H9 (cell line): Measurements from ENCODE around the gene GSX1. TPM values are rescaled to one million over a fixed set of nuclear protein-coding genes. Genes with fewer than 3 reads are reported as not detected.

Experiments
- DNase-seq: peaks from one replicate; pipeline ENCODE4 v3.0.0-alpha.2; 2017
- H2AFZ ChIP-seq: one replicate; pipeline ENCODE4 v1.6.1; 2013; ENCODE audit warnings: mild to moderate bottlenecking, low read length, control low read depth, moderate library complexity
- H2AK5ac ChIP-seq: 2 replicates; pipeline ENCODE4 v1.6.1; 2013; ENCODE audit warnings: low read length, control low read depth, mixed read lengths; ENCODE audit not compliant: insufficient read length
- H2BK120ac ChIP-seq: one replicate; pipeline ENCODE4 v1.6.1; 2013; ENCODE audit warnings: low read depth, mild to moderate bottlenecking, low read length, control low read depth, inconsistent platforms; ENCODE audit not compliant: poor library complexity, severe bottlenecking
- H2BK12ac ChIP-seq: 2 replicates; pipeline ENCODE4 v1.6.1; 2013; ENCODE audit warnings: low read length, control low read depth, mixed read lengths, low read depth; ENCODE audit not compliant: insufficient read length
- H2BK15ac ChIP-seq: 2 replicates; pipeline ENCODE4 v1.6.1; 2013; ENCODE audit warnings: low read depth, low read length, control low read depth
- H2BK20ac ChIP-seq: one replicate; pipeline ENCODE4 v1.6.1; 2013; ENCODE audit warnings: low read depth, mild to moderate bottlenecking, low read length, control low read depth, inconsistent platforms; ENCODE audit not compliant: poor library complexity, severe bottlenecking
- H2BK5ac ChIP-seq: 2 replicates; pipeline ENCODE4 v1.6.1; 2013; ENCODE audit warnings: low read length, control low read depth, mixed read lengths; ENCODE audit not compliant: insufficient read length
- H3K14ac ChIP-seq: 2 replicates; pipeline ENCODE4 v1.6.1; 2013; ENCODE audit warnings: low read length, control low read depth; ENCODE audit not compliant: insufficient read depth
- H3K18ac ChIP-seq: 2 replicates; pipeline ENCODE4 v1.6.1; 2013; ENCODE audit warnings: low read depth, mild to moderate bottlenecking, mixed read lengths, low read length, control low read depth; ENCODE audit not compliant: insufficient read length
- H3K23ac ChIP-seq: 2 replicates; pipeline ENCODE4 v1.6.1; 2013; ENCODE audit warnings: low read length, control low read depth, mixed read lengths, low read depth; ENCODE audit not compliant: insufficient read length
- H3K23me2 ChIP-seq: 2 replicates; pipeline ENCODE4 v1.6.1; 2013; ENCODE audit warnings: low read depth, mild to moderate bottlenecking, mixed read lengths, low read length, control low read depth; ENCODE audit not compliant: insufficient read length, poor library complexity, severe bottlenecking
- H3K27ac ChIP-seq: 2 replicates; pipeline ENCODE4 v1.5.1; 2013; ENCODE audit warnings: low read length, control low read depth, mixed read lengths, low read depth; ENCODE audit not compliant: insufficient read length
- H3K27me3 ChIP-seq: 2 replicates; pipeline ENCODE4 v1.6.1; 2013; ENCODE audit warnings: low read length, control low read depth, inconsistent platforms; ENCODE audit not compliant: insufficient read depth
- H3K4ac ChIP-seq: 2 replicates; pipeline ENCODE4 v1.6.1; 2013; ENCODE audit warnings: low read depth, mild to moderate bottlenecking, control low read depth, inconsistent platforms, low read length, moderate library complexity
- H3K4me1 ChIP-seq: 2 replicates; pipeline ENCODE4 v1.6.1; 2013; ENCODE audit warnings: low read length, control low read depth, inconsistent platforms; ENCODE audit not compliant: insufficient read depth
- H3K4me2 ChIP-seq: 2 replicates; pipeline ENCODE4 v1.6.1; 2013; ENCODE audit warnings: low read length, control low read depth, mixed read lengths; ENCODE audit not compliant: insufficient read length, insufficient read depth
- H3K56ac ChIP-seq: 2 replicates; pipeline ENCODE4 v1.6.1; 2013; ENCODE audit warnings: low read depth, mild to moderate bottlenecking, mixed read lengths, low read length, control low read depth; ENCODE audit not compliant: insufficient read length
- H3K79me1 ChIP-seq: 2 replicates; pipeline ENCODE4 v1.6.1; 2013; ENCODE audit warnings: low read depth, mild to moderate bottlenecking, moderate library complexity, low read length, control low read depth, inconsistent platforms; ENCODE audit not compliant: insufficient read depth, poor library complexity, severe bottlenecking
- H3K79me2 ChIP-seq: 2 replicates; pipeline ENCODE4 v1.6.1; 2013; ENCODE audit warnings: low read length, control low read depth, inconsistent platforms; ENCODE audit not compliant: insufficient read depth
- H3K9ac ChIP-seq: 2 replicates; pipeline ENCODE4 v1.6.1; 2013; ENCODE audit warnings: low read length, control low read depth, mixed read lengths; ENCODE audit not compliant: insufficient read length; ENCODE audit errors: extremely low read depth
- H3K9me3 ChIP-seq: one replicate; pipeline ENCODE4 v1.6.1; 2013; ENCODE audit warnings: low read depth, low read length, inconsistent platforms; ENCODE audit not compliant: control insufficient read depth
- H3T11ph ChIP-seq: one replicate; pipeline ENCODE4 v1.6.1; 2013; ENCODE audit warnings: mild to moderate bottlenecking, low read length, control low read depth, inconsistent platforms
- H4K20me1 ChIP-seq: one replicate; pipeline ENCODE4 v1.6.1; 2013; ENCODE audit not compliant: control insufficient read depth, insufficient read length, insufficient read depth
- H4K5ac ChIP-seq: 2 replicates; pipeline ENCODE4 v1.6.1; 2013; ENCODE audit warnings: low read depth, mild to moderate bottlenecking, mixed read lengths, low read length, control low read depth; ENCODE audit not compliant: insufficient read length
- H4K8ac ChIP-seq: replicated peaks from 2 replicates; pipeline ENCODE4 v1.6.1; 2013; ENCODE audit warnings: low read length, control low read depth, mixed read lengths, low read depth; ENCODE audit not compliant: insufficient read length
- H4K91ac ChIP-seq: 2 replicates; pipeline ENCODE4 v1.6.1; 2013; ENCODE audit warnings: low read depth, mild to moderate bottlenecking, moderate library complexity, mixed read lengths, low read length, control low read depth; ENCODE audit not compliant: insufficient read length
- H3K27ac Mint-ChIP-seq, 3 experiments: 2 replicates in 2 of 3; 3 replicates in 1 of 3; pipeline ENCODE4 v1.8.0; 2020 to 2021; ENCODE audit warnings: mixed read lengths in 3 of 3, mild to moderate bottlenecking in 1 of 3, moderate library complexity in 1 of 3
- H3K27me3 Mint-ChIP-seq: 2 replicates; pipeline ENCODE4 v1.8.0; 2021; ENCODE audit warnings: low read depth, mild to moderate bottlenecking, moderate library complexity, mixed read lengths
- H3K36me3 Mint-ChIP-seq, 3 experiments: 2 replicates in 2 of 3; 3 replicates in 1 of 3; pipeline ENCODE4 v1.8.0; 2020 to 2021; ENCODE audit warnings: low read depth in 3 of 3, mixed read lengths in 3 of 3; ENCODE audit not compliant: insufficient read depth in 1 of 3
- H3K4me1 Mint-ChIP-seq, 2 experiments: 2 replicates each; pipeline ENCODE4 v1.8.0; 2020; ENCODE audit warnings: mixed read lengths in 2 of 2
- H3K4me3 Mint-ChIP-seq, 2 experiments: 2 replicates in 1 of 2; 3 replicates in 1 of 2; pipeline ENCODE4 v1.8.0; 2020 to 2021; ENCODE audit warnings: mild to moderate bottlenecking in 2 of 2, mixed read lengths in 2 of 2, moderate library complexity in 1 of 2
- H3K9me3 Mint-ChIP-seq, 2 experiments: 2 replicates in 1 of 2; 3 replicates in 1 of 2; pipeline ENCODE4 v1.8.0; 2020; ENCODE audit warnings: mild to moderate bottlenecking in 2 of 2, mixed read lengths in 2 of 2, moderate library complexity in 1 of 2
- WGBS: extraction: QIAGEN DNeasy Blood & Tissue Kit; methylation state at CpG from one replicate; pipeline ENCODE4 v1.1.7; 2013; ENCODE audit warnings: missing lambda C conversion rate, low lambda C conversion rate, mixed read lengths; ENCODE audit not compliant: insufficient read length; ENCODE audit errors: extremely low coverage; 5-methylcytosine and 5-hydroxymethylcytosine counted together
- total RNA-seq: library from RNA; stranded (reverse); gene quantifications from 2 replicates; pipeline ENCODE4 v1.2.1, GENCODE V29; 2021
- TF ChIP-seq, protein P1 (sequence below): fragments of 200-600 bp; sonication (generic); conservative IDR thresholded peaks from 3 replicates; pipeline ENCODE4 v1.8.0; 2021; ENCODE audit warnings: antibody characterized with exemption, mild to moderate bottlenecking

GSX1 gene
- total RNA-seq, 1 experiment from 2014 or later, result not detected

DNA sequence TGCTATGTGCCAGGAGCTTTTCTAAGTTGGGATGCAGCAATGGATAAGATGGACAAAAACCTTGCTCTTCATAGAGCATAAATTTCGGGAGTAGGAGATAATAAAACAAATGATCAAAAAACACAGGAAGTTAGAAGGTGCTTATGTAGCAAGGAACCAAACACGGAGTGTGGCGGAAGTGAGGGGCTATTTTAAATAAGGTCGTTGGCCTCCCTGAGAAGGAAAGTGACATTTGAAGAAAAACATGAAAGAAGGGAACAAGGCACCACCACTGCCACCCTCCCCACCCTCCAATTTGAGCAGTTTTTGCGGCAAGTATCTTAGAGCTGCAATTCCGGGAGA is 3.2 kb upstream of the GSX1 start:
- peaks cover 0 to 2% of the 10 kb centered on the region in 2 experiments; a peak in 2 of 5 replicates for H3K9me3 Mint-ChIP-seq
- H3K14ac ChIP-seq, result no peak overlapping the region
- TF ChIP-seq, protein P1, sequence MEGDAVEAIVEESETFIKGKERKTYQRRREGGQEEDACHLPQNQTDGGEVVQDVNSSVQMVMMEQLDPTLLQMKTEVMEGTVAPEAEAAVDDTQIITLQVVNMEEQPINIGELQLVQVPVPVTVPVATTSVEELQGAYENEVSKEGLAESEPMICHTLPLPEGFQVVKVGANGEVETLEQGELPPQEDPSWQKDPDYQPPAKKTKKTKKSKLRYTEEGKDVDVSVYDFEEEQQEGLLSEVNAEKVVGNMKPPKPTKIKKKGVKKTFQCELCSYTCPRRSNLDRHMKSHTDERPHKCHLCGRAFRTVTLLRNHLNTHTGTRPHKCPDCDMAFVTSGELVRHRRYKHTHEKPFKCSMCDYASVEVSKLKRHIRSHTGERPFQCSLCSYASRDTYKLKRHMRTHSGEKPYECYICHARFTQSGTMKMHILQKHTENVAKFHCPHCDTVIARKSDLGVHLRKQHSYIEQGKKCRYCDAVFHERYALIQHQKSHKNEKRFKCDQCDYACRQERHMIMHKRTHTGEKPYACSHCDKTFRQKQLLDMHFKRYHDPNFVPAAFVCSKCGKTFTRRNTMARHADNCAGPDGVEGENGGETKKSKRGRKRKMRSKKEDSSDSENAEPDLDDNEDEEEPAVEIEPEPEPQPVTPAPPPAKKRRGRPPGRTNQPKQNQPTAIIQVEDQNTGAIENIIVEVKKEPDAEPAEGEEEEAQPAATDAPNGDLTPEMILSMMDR, result no peak
- H4K5ac ChIP-seq, result no peak overlapping the region
- H4K91ac ChIP-seq, result no peak overlapping the region
- no peak overlapping the region for H3K23ac ChIP-seq
- no peak overlapping the region for H2AFZ ChIP-seq
- H2AK5ac ChIP-seq, result no peak overlapping the region
- no peak overlapping the region for H3K18ac ChIP-seq
- H3K79me1 ChIP-seq, result no peaks in the 10 kb centered on the region
- H2BK5ac ChIP-seq, result no peak overlapping the region
- no peak overlapping the region for H2BK120ac ChIP-seq
- peaks cover 69% of the 10 kb centered on the region for H3K27me3 ChIP-seq
- no peak overlapping the region for H3K27ac ChIP-seq
- no peak overlapping the region for H3K27ac Mint-ChIP-seq
- H3K4me1 Mint-ChIP-seq, result peaks cover 30 to 42% of the 10 kb centered on the region in 2 experiments
- H4K8ac ChIP-seq, result no peak overlapping the region
- no peak overlapping the region for H3K4me2 ChIP-seq
- peaks cover 100% of the 10 kb centered on the region for H3K27me3 Mint-ChIP-seq
- H3K9me3 ChIP-seq, result no peaks in the 10 kb centered on the region
- H3T11ph ChIP-seq, result no peak overlapping the region
- H3K56ac ChIP-seq, result no peak overlapping the region
- H2BK12ac ChIP-seq, result no peak overlapping the region
- H2BK20ac ChIP-seq, result no peak overlapping the region
- no peaks in the 10 kb centered on the region for H3K23me2 ChIP-seq
- whole genome bisulfite sequencing, result no CpG with 5 or more reads among the region's 6 CpGs
- no peaks in the 10 kb centered on the region for H3K36me3 Mint-ChIP-seq
- no peaks in the 10 kb centered on the region for H3K4me1 ChIP-seq
- peak overlapping the region in 1 of 2 experiments; percentile 70; a peak in 3 of 5 replicates for H3K4me3 Mint-ChIP-seq
- no peak overlapping the region for H3K9ac ChIP-seq
- H3K4ac ChIP-seq, result no peak overlapping the region
- no peak for DNase-seq
- no peaks in the 10 kb centered on the region for H4K20me1 ChIP-seq
- H3K79me2 ChIP-seq, result no peaks in the 10 kb centered on the region
- no peak overlapping the region for H2BK15ac ChIP-seq
